K562 (cell line): ENCODE results near the gene STX7.

Experiments used
- CTCF ChIP-seq, 3 experiments: IDR thresholded peaks in 2 of 3; conservative IDR thresholded peaks in 1 of 3; 2 replicates each; pipeline ENCODE4 v1.5.1; 2011 to 2012; ENCODE audit warnings: low read length in 3 of 3, mild to moderate bottlenecking in 3 of 3, control low read depth in 2 of 3, improper control_type of control experiment in 1 of 3, inconsistent platforms in 1 of 3, low read depth in 1 of 3, mixed read lengths in 1 of 3, moderate library complexity in 1 of 3; ENCODE audit not compliant: insufficient read depth in 2 of 3
- EP300 ChIP-seq: IDR thresholded peaks from 2 replicates; pipeline ENCODE4 v1.6.1; 2012; ENCODE audit warnings: low read length, improper control_type of control experiment
- HNRNPK ChIP-seq: fragments of 200-400 bp; formaldehyde crosslinking; IDR thresholded peaks from one replicate; pipeline ENCODE4 v1.6.1; 2018; ENCODE audit warnings: mild to moderate bottlenecking, low read depth, low read length; ENCODE audit not compliant: poor library complexity, severe bottlenecking
- JUN ChIP-seq, 2 experiments: sonication (generic) in 1 of 2; formaldehyde crosslinking in 1 of 2; IDR thresholded peaks; 2 replicates each; pipeline versions ENCODE4 v1.6.1 to v1.8.0; 2012 to 2022; ENCODE audit warnings: borderline replicate concordance in 2 of 2, mild to moderate bottlenecking in 2 of 2, improper control_type of control experiment in 1 of 2, low read depth in 1 of 2, low read length in 1 of 2, missing genetic modification reagents in 1 of 2
- KDM1A ChIP-seq, 2 experiments: fragments of 450-650 bp; IDR thresholded peaks; 2 replicates each; pipeline ENCODE4 v1.6.1; 2016; ENCODE audit warnings: mild to moderate bottlenecking in 2 of 2
- NFXL1 ChIP-seq: fragments of 450-650 bp; formaldehyde crosslinking; IDR thresholded peaks from 2 replicates; pipeline ENCODE4 v1.4.0; 2021; ENCODE audit warnings: mild to moderate bottlenecking
- PHF21A ChIP-seq: fragments of 450-650 bp; IDR thresholded peaks from 2 replicates; pipeline ENCODE4 v1.6.1; 2017; ENCODE audit warnings: low read depth, borderline replicate concordance
- PHF8 ChIP-seq: fragments of 200-600 bp; sonication (generic); IDR thresholded peaks from 2 replicates; pipeline ENCODE4 v1.6.1; 2012; ENCODE audit warnings: mixed run types, mild to moderate bottlenecking, inconsistent platforms, low read length, moderate library complexity, borderline replicate concordance
- POLR2AphosphoS5 ChIP-seq: IDR thresholded peaks from 2 replicates; pipeline ENCODE4 v1.6.1; 2011; ENCODE audit warnings: mild to moderate bottlenecking, low read depth, low read length, moderate library complexity; ENCODE audit not compliant: control insufficient read depth, insufficient read depth
- TAF1 ChIP-seq: IDR thresholded peaks from 2 replicates; pipeline ENCODE4 v1.6.1; 2011; ENCODE audit warnings: mild to moderate bottlenecking, low read length, moderate library complexity; ENCODE audit not compliant: insufficient read depth, control insufficient read depth, severe bottlenecking; ENCODE audit errors: extremely low read depth
- ZBTB7A ChIP-seq: IDR thresholded peaks from 2 replicates; pipeline ENCODE4 v1.6.1; 2011; ENCODE audit warnings: low read depth, mild to moderate bottlenecking, low read length, moderate library complexity, borderline replicate concordance; ENCODE audit not compliant: control insufficient read depth
- ZNF431 ChIP-seq: sonication (generic); formaldehyde crosslinking; IDR thresholded peaks from 2 replicates; pipeline ENCODE4 v1.8.0; 2022; ENCODE audit warnings: mild to moderate bottlenecking, missing genetic modification reagents
- TF ChIP-seq, protein P1 (sequence below): fragments of 450-650 bp; IDR thresholded peaks from 2 replicates; pipeline ENCODE4 v1.6.1; 2016

DNA sequence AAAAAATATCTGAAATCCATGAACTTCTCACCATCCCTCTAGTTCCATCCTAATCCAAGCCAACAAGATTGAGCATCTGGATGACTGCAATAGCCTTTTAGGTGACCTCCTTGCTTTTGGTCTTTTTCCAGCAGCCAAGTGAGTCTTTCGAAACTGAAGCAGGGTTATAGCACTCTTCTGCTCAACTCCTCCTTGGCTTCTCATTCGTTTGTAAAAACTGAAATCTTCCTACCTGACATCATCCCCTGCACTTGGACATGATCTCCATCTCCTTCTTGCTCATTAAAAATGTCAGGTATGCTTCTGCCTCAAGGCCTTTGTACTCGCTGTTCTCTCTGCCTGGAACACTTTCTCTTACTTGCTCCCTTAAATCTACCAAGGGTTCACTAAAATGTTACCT, 46.0 kb downstream of the STX7 start:
- TF ChIP-seq PHF21A (no peak), CTCF (IDR thresholded peaks at IDR 0.05 in 2 of 3, conservative IDR thresholded peaks at IDR 0.05 in 1 of 3; ENCODE audit: insufficient read depth in 2 of 3, low read depth in 1 of 3, low read length in 3 of 3) (no peak), PHF8 (no peak), JUN (IDR thresholded peaks at IDR 0.05; ENCODE audit: borderline replicate concordance, low read depth, low read length) (no peak), JUN (CRISPR knock-in tag; IDR thresholded peaks at IDR 0.05; ENCODE audit: borderline replicate concordance) (no peak), ZBTB7A (no peak), KDM1A (IDR thresholded peaks at IDR 0.05) (no peak), ZNF431 (no peak), NFXL1 (CRISPR knock-in tag) (no peak), EP300 (no peak), POLR2AphosphoS5 (no peak), TAF1 (no peak), HNRNPK (no peak)
- TF ChIP-seq, protein P1, sequence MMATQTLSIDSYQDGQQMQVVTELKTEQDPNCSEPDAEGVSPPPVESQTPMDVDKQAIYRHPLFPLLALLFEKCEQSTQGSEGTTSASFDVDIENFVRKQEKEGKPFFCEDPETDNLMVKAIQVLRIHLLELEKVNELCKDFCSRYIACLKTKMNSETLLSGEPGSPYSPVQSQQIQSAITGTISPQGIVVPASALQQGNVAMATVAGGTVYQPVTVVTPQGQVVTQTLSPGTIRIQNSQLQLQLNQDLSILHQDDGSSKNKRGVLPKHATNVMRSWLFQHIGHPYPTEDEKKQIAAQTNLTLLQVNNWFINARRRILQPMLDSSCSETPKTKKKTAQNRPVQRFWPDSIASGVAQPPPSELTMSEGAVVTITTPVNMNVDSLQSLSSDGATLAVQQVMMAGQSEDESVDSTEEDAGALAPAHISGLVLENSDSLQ: no peak
